ENCODE measurements around the gene ACOXL. TPM values are rescaled to one million over a fixed set of nuclear protein-coding genes. Genes with fewer than 3 reads are reported as not detected.
"Not testable (repeated sequence)": the region's sequence is repeated elsewhere in the genome, so short reads cannot be mapped to it uniquely, and the experiment has no call there.

The ACOXL gene
- total RNA-seq, 1 donor from 2014 or later = not detected

- no peak for DNase-seq (ENCODE audit: low read depth in 2 of 2)
Observed at GRCh38 chr2:110853948-110854347, 121.6 kb downstream of the ACOXL start.

- DNase-seq (ENCODE audit: low read depth in 2 of 2) = no peak
Observed at GRCh38 chr2:110854355-110855081, 122.1 kb downstream of the ACOXL start.

GRCh38 chr2:110855841-110856240 lies 123.5 kb downstream of the ACOXL start:
- DNase-seq (ENCODE audit: low read depth in 2 of 2) = not testable (repeated sequence)

- peak in 1 of 2 donors; percentile 39 for DNase-seq (ENCODE audit: low read depth in 2 of 2)
Observed at GRCh38 chr2:110858135-110858725, 125.9 kb downstream of the ACOXL start.

- no peak for DNase-seq (ENCODE audit: low read depth in 2 of 2)
Observed at GRCh38 chr2:110858993-110859701, 126.8 kb downstream of the ACOXL start.

- DNase-seq (ENCODE audit: low read depth in 2 of 2) = no peak
Observed at GRCh38 chr2:110860630-110861029, 128.3 kb downstream of the ACOXL start.

- no peak for DNase-seq (ENCODE audit: low read depth in 2 of 2)
Observed at GRCh38 chr2:110861616-110862260, 129.4 kb downstream of the ACOXL start.

GRCh38 chr2:110863726-110864125 lies 131.4 kb downstream of the ACOXL start:
- DNase-seq (ENCODE audit: low read depth in 2 of 2) = no peak

GRCh38 chr2:110864176-110864575 lies 131.8 kb downstream of the ACOXL start:
- DNase-seq (ENCODE audit: low read depth in 2 of 2) = no peak

- DNase-seq (ENCODE audit: low read depth in 2 of 2) = no peak
Observed at GRCh38 chr2:110864731-110865130, 132.4 kb downstream of the ACOXL start.

GRCh38 chr2:110865188-110865587 lies 132.8 kb downstream of the ACOXL start:
- DNase-seq (ENCODE audit: low read depth in 2 of 2) = no peak

- DNase-seq (ENCODE audit: low read depth in 2 of 2) = no peak
Observed at GRCh38 chr2:110866045-110866444, 133.7 kb downstream of the ACOXL start.

- DNase-seq (ENCODE audit: low read depth in 2 of 2) = no peak
Observed at GRCh38 chr2:110866466-110866865, 134.1 kb downstream of the ACOXL start.

- no peak for DNase-seq (ENCODE audit: low read depth in 2 of 2)
Observed at GRCh38 chr2:110867078-110867477, 134.7 kb downstream of the ACOXL start.

GRCh38 chr2:110868971-110869370 lies 136.6 kb downstream of the ACOXL start:
- DNase-seq (ENCODE audit: low read depth in 2 of 2) = no peak

GRCh38 chr2:110869472-110870446 lies 137.4 kb downstream of the ACOXL start:
- no peak for DNase-seq (ENCODE audit: low read depth in 2 of 2)

- DNase-seq (ENCODE audit: low read depth in 2 of 2) = no peak
Observed at GRCh38 chr2:110870545-110870944, 138.2 kb downstream of the ACOXL start.

GRCh38 chr2:110871637-110872036 lies 139.3 kb downstream of the ACOXL start:
- DNase-seq (ENCODE audit: low read depth in 2 of 2) = no peak

GRCh38 chr2:110872521-110872920 lies 140.1 kb downstream of the ACOXL start:
- DNase-seq (ENCODE audit: low read depth in 2 of 2) = no peak

GRCh38 chr2:110873056-110873502 lies 140.7 kb downstream of the ACOXL start:
- DNase-seq (ENCODE audit: low read depth in 2 of 2) = no peak
